ENCODE measurements around the gene FBXW8. TPM values are rescaled to one million over a fixed set of nuclear protein-coding genes. Genes with fewer than 3 reads are reported as not detected.
A peak's percentile ranks its signal among the peaks of the same experiment; 100 is the strongest.

Gene FBXW8
- total RNA-seq, 1 donor from 2014 or later = 11.7 TPM

DNA sequence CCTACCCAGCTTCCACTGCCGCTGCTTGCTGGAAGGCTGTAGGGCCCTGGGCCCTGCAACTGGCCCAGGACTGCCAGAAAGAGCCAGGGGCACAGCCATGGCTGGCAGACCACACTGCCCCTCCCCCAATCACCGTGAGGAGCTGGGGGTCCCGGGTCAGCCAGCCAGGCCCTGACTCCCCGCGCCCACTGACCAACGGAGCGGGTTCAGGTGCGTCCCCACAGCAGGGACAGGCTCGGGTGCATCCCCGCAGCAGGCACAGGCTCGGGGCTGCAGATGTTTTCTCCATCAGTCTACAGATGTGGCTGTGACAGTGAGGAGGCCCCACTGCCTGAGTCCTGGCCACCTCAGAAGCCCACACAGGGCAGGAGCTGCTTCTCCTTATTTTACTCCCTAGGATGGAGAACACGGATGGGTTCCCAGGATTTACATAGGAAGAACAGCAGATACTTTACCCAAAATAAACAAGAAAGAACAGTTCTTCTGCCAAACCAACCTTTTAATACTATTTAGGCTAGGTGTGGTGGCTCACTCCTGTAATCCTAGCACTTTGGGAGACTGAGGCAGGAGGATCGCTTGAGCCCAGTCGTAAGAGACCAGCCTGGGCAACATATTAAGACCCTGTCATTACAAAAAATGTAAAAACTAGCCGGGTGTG is 127.4 kb downstream of the FBXW8 start:
- DNase-seq (ENCODE audit: low spot score) = no peak

DNA sequence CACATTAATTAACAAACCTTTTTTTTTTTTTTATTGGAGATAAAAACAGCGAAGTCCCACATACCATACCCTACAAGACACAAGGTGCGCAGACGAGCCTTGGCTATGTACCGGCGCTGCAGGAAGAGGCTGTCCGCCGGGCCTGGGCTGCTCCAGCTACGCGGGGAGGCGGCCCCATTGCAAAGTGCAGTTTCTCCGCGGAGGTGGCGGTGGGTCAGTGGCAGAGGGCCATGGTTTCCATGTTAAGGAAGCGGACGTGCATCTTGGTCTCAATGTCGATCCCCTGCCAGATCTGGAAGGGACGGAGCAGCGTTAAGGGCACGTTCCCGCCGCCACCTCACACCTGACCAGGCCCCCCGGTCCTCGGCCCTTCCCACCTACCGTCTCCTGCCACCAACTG is 128.2 kb downstream of the FBXW8 start:
- no peak for DNase-seq (ENCODE audit: low spot score)

DNA sequence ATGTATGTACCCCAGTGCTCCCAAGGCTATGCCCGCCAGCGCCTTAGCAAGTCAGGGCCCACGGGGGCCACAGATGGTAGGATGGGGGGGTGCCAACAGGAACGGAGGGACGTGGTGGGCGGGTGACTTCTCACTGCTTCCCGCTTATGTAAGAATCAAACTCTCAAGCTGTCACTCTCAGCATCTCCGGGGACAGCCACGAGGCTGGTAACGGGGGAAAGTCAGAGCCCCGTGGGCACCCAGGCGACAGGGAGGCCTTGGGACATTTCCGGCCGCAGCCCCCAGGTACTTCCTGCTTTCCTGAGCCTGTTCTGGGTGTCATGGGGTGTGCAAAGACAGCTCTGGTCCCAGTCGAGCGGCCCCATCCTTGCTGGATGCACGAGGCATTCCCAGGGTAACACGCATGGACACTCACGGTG is 129.2 kb downstream of the FBXW8 start:
- DNase-seq (ENCODE audit: low spot score) = no peak

GRCh38 chr12:117040496-117040895 is 129.7 kb downstream of the FBXW8 start:
- no peak for DNase-seq (ENCODE audit: low spot score)

- DNase-seq (ENCODE audit: low spot score) = no peak
Measured at GRCh38 chr12:117041798-117042170, 131.0 kb downstream of the FBXW8 start.

GRCh38 chr12:117042171-117042842 is 131.6 kb downstream of the FBXW8 start:
- DNase-seq (ENCODE audit: low spot score) = peak; percentile 81

DNA sequence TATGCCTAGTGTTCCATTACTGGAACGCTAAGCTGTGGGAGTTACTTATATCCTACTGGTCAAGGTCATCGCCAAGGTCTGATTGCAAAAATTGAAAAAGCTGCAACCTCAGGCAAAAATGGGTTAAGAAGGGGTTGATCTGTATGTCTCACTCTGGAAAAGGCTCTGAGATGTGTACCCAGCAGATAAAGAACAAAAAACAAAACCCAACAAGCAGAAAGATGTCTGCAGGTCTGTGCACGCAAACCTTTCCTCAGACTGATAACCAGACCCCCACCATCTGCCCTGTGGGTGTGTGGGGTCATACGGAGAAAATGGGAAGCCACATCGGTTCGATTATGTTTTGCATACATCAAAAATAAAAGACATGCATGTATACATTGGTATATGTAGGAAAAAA is 132.1 kb downstream of the FBXW8 start:
- no peak for DNase-seq (ENCODE audit: low spot score)

GRCh38 chr12:117044311-117044710 is 133.6 kb downstream of the FBXW8 start:
- DNase-seq (ENCODE audit: low spot score) = no peak

DNA sequence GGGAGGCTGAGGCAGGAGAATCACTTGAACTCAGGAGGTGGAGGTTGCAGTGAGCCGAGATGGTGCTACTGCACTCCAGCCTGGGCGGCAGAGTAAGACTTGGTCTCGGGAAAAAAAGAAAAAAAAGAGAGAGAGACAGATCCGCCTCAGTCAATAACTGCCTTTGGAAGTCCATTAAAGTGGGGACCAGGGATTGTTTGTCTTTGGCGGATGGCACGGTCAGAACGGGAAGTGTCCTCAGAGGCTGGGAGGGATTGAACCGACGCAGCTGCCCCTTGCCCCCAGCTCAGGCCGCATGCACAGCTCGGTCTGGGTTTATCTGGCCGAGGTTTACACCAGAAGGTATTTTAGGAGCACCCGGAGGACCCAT is 134.0 kb downstream of the FBXW8 start:
- DNase-seq (ENCODE audit: low spot score) = no peak

GRCh38 chr12:117045160-117046010 is 134.6 kb downstream of the FBXW8 start:
- DNase-seq (ENCODE audit: low spot score) = no peak

DNA sequence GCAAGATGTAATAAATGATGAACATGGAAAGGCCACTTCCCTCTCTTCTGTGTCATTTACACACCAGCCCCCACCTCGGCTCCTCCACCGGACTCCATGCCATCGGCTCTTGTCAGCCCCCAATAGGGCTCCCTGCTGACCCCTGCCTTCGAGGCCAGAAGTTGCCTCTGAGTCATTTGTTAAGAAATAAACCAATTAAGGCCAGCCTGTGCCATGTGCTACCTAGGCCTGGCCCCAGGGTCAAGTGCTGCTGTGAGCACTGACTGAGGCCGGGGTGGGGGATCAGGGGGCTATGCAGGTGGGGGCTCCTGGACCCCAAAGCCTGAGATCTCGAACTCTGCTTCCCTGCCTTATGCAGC is 135.2 kb downstream of the FBXW8 start:
- DNase-seq (ENCODE audit: low spot score) = no peak

DNA sequence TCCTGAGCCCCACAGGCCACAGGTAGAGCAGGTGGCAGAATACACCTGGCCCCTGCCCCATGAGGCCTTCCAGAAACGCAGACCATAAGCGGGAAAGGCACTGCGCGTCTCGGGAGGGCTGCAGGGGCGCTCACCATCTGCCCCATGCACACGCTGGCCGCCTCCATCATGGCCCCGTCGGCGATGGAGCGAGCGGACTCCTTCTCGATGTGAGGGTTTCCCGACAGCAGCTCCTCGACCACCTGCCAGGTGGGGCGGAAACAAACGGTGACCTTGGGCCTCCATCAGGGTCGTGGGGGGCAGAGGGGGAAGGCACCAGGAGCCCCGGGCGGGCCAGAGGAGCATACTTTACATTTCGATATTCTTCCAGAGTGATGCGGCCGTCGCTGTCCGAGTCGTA is 135.7 kb downstream of the FBXW8 start:
- DNase-seq (ENCODE audit: low spot score) = no peak

DNA sequence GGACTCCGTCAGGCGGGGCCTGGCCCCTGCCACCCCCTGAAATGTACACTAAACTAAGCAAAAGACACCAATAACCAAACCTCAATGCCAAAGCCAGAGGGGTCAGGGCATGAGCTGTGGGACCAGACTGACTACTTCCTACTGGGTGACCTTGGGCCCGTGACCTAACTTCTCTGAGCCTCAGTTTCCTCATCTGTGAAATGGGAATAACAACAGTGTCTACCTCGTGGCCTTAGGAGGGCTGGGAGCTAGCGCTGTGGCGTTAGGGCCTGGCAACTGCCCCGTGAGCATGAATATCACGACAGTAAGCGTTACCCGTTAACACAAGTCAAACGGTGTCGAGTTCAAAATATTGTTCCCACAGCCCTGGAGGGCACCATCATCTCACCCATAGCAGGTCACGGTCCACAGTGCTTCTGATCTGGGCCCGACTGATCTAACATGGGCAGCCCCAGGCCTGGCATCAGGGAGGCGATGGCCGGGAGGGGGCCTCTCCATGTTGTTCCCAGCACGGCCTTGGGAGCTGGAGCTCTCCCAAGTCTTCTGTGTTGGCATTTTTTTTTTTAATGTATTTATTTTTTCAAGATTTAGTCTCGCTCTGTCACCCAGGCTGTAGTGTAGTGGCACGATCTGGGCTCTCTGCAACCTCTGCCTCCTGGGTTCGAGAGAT is 136.2 kb downstream of the FBXW8 start:
- DNase-seq (ENCODE audit: low spot score) = no peak

- DNase-seq (ENCODE audit: low spot score) = no peak
Measured at GRCh38 chr12:117047810-117048584, 137.2 kb downstream of the FBXW8 start.

GRCh38 chr12:117048585-117048904 is 137.8 kb downstream of the FBXW8 start:
- DNase-seq (ENCODE audit: low spot score) = no peak

GRCh38 chr12:117049295-117049694 is 138.5 kb downstream of the FBXW8 start:
- DNase-seq (ENCODE audit: low spot score) = no peak

GRCh38 chr12:117050060-117050459 is 139.3 kb downstream of the FBXW8 start:
- no peak for DNase-seq (ENCODE audit: low spot score)

DNA sequence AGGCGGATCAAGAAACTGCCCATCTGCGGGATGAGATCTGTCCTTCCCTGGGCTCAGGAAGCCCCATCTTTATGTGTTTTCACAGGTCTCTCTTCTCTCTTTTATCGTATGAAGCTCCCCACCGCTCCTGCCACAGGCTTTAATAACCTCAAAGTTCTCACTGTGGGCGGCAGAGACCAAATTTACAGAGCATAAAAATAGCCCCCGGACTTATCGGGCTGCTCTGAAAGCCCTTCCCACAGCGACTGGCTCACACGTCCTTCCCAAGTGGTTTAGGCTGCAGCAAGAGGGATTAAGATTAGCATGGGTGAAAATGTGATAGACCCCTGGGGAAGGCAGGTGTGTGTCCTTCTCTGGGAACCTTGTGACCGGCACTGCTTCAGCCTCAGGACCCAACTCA is 140.6 kb downstream of the FBXW8 start:
- DNase-seq (ENCODE audit: low spot score) = no peak

DNA sequence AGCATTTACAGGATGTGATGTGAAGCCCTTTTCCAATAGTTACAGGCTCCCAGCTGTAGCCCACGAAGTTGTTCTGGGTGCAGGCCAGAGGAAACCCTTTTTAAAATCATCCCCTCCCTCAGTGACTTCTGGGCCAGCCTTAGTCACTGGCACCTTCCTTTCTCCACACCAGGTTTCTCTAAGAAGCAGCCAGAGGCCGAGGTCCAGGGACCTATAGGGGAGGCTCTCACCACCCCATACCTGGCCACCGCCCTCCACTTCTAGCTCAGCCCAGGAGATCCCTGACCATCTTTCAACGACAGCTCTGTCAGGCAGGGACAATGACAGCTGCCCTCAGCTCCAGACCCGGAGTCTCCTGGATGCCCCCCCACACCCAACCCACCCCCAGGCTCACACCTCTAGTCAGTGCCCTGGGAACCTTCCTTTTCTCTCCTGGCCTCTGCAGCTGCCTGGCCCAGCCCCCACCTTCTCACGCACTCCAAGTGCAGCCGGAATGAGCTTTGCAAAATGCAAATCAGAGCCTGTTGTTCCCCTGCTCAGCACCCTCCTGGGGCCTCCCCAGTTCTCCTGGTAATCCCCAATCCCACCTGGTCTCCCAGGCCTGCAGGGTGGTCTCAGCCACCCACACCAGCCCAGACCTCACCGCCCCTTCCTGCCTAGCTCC is 141.8 kb downstream of the FBXW8 start:
- DNase-seq (ENCODE audit: low spot score) = no peak

- no peak for DNase-seq (ENCODE audit: low spot score)
Measured at GRCh38 chr12:117053050-117053400, 142.3 kb downstream of the FBXW8 start.

DNA sequence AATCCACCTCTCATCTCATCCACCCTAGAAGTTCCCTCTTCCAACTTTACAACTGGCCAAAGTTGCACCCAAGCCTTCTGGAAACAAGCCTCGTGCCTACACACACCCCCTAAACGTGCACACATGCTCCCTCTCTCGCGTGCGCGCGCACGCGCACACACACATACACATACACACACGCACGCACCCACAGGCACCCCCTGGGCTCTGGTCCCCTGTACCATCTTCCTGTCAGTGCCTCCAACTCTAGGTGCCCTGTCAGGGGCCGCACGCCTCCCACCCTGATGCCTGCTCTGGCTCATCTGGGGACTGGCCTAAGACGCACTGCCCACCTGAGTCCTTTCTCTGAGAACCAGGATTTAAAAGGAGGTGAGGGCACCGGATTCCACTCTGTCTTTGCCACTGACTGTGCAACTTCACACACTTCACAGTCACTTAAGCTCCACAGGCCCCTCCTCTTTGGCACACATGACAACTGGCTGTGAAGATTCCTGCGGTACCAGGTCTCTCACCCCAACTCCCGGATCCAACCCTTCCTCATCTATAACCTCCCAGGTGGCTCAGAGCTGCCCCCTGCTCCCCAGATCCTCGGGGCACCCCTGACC is 142.9 kb downstream of the FBXW8 start:
- DNase-seq (ENCODE audit: low spot score) = no peak

Data from mucosa of gallbladder (tissue), 1 donor.